IPS-20b (cell line): Measurements from ENCODE around the gene CFAP119.

ENCODE experiments used
- H3K27ac ChIP-seq: one replicate; pipeline ENCODE4 v1.5.1; 2013; ENCODE audit warnings: low read length
- H3K27me3 ChIP-seq: 2 replicates; pipeline ENCODE4 v1.6.1; 2013; ENCODE audit warnings: mild to moderate bottlenecking, low read length, inconsistent platforms; ENCODE audit not compliant: insufficient read depth
- H3K36me3 ChIP-seq: 2 replicates; pipeline ENCODE4 v1.6.1; 2013; ENCODE audit warnings: low read depth, mild to moderate bottlenecking, inconsistent platforms, low read length, moderate library complexity; ENCODE audit not compliant: insufficient read depth
- H3K4me1 ChIP-seq: 2 replicates; pipeline ENCODE4 v1.6.1; 2013; ENCODE audit warnings: mild to moderate bottlenecking, control low read depth, inconsistent platforms, low read length, moderate library complexity; ENCODE audit not compliant: insufficient read depth
- H3K4me3 ChIP-seq: 2 replicates; pipeline ENCODE4 v1.5.1; 2013; ENCODE audit warnings: mild to moderate bottlenecking, low read length, inconsistent platforms
- H3K9ac ChIP-seq: 2 replicates; pipeline ENCODE4 v1.6.1; 2013; ENCODE audit warnings: low read depth, mild to moderate bottlenecking, inconsistent platforms, low read length, moderate library complexity
- H3K9me3 ChIP-seq: 2 replicates; pipeline ENCODE4 v1.6.1; 2013; ENCODE audit warnings: mild to moderate bottlenecking, low read depth, low read length, inconsistent platforms; ENCODE audit not compliant: insufficient read depth

CFAP119 gene

GRCh38 chr16:30710971-30711370 is 50.9 kb downstream of the CFAP119 start:
- H3K9me3 ChIP-seq, result no peaks in the 10 kb centered on the region
- H3K27ac ChIP-seq, result no peak overlapping the region
- H3K4me3 ChIP-seq, result no peak overlapping the region
- H3K4me1 ChIP-seq, result no peaks in the 10 kb centered on the region
- no peaks in the 10 kb centered on the region for H3K27me3 ChIP-seq
- peaks cover 94% of the 10 kb centered on the region for H3K36me3 ChIP-seq
- no peak overlapping the region for H3K9ac ChIP-seq
